IMR-90 (cell line): ENCODE measurements around the gene MTLN.
"Not testable (repeated sequence)": the region's sequence is repeated elsewhere in the genome, so short reads cannot be mapped to it uniquely, and the experiment has no call there.

Source experiments
- BHLHE40 ChIP-seq: fragments of 150-350 bp; IDR thresholded peaks from 2 replicates; pipeline ENCODE4 v1.6.1; 2016; ENCODE audit warnings: mild to moderate bottlenecking, low read depth, low read length
- CEBPB ChIP-seq: IDR thresholded peaks from 2 replicates; pipeline ENCODE4 v1.6.1; 2012; ENCODE audit warnings: low read depth, low read length, improper control_type of control experiment
- MAFK ChIP-seq: IDR thresholded peaks from 2 replicates; pipeline ENCODE4 v1.6.1; 2012; ENCODE audit warnings: low read depth, low read length, improper control_type of control experiment
- MAZ ChIP-seq: IDR thresholded peaks from 2 replicates; pipeline ENCODE4 v1.6.1; 2012; ENCODE audit warnings: low read depth, mild to moderate bottlenecking, low read length, improper control_type of control experiment, moderate library complexity, borderline replicate concordance
- MXI1 ChIP-seq: IDR thresholded peaks from 2 replicates; pipeline ENCODE4 v1.6.1; 2012; ENCODE audit warnings: low read depth, mild to moderate bottlenecking, low read length, moderate library complexity, borderline replicate concordance
- POLR2A ChIP-seq: IDR thresholded peaks from 2 replicates; pipeline ENCODE4 v1.6.1; 2012; ENCODE audit warnings: mild to moderate bottlenecking, low read depth, low read length
- RAD21 ChIP-seq: IDR thresholded peaks from 2 replicates; pipeline ENCODE4 v1.6.1; 2012; ENCODE audit warnings: low read length, improper control_type of control experiment
- RFX5 ChIP-seq: IDR thresholded peaks from 2 replicates; pipeline ENCODE4 v1.8.0; 2012; ENCODE audit warnings: low read depth, mild to moderate bottlenecking, low read length, moderate library complexity
- SMC3 ChIP-seq: fragments of 150-350 bp; IDR thresholded peaks from 2 replicates; pipeline ENCODE4 v1.6.1; 2016; ENCODE audit warnings: low read depth, mild to moderate bottlenecking, antibody characterized with exemption, low read length, moderate library complexity
- TF ChIP-seq, protein P1 (sequence below): conservative IDR thresholded peaks from 2 replicates; pipeline ENCODE4 v1.5.1; 2012; ENCODE audit warnings: mild to moderate bottlenecking, low read depth, low read length, improper control_type of control experiment
- TF ChIP-seq, protein P2 (sequence below): fragments of 150-350 bp; IDR thresholded peaks from 2 replicates; pipeline ENCODE4 v1.6.1; 2016; ENCODE audit warnings: low read depth, mild to moderate bottlenecking, low read length, moderate library complexity, borderline replicate concordance

DNA sequence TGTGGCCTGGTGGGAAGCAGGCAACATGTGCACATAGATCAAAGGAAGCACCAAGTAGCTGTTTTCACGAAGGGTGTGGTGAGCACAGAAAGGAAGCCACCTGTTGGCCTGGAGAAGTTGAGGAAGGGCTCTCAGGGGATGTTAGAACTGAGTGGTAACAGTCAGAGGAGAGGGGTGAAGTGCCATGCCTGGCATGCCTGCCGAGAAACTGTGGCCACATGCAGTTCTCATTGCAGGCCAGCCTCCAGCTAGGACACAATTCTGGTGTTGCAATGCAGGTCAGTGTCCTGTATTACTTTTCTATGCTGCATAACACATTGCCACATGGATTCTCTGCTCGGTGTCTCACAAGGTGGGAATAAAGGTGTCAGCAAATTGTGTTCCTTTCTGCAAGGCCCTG, 30.9 kb upstream of the MTLN start:
- TF ChIP-seq, protein P1, sequence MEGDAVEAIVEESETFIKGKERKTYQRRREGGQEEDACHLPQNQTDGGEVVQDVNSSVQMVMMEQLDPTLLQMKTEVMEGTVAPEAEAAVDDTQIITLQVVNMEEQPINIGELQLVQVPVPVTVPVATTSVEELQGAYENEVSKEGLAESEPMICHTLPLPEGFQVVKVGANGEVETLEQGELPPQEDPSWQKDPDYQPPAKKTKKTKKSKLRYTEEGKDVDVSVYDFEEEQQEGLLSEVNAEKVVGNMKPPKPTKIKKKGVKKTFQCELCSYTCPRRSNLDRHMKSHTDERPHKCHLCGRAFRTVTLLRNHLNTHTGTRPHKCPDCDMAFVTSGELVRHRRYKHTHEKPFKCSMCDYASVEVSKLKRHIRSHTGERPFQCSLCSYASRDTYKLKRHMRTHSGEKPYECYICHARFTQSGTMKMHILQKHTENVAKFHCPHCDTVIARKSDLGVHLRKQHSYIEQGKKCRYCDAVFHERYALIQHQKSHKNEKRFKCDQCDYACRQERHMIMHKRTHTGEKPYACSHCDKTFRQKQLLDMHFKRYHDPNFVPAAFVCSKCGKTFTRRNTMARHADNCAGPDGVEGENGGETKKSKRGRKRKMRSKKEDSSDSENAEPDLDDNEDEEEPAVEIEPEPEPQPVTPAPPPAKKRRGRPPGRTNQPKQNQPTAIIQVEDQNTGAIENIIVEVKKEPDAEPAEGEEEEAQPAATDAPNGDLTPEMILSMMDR = not testable (repeated sequence)
- TF ChIP-seq, protein P2, sequence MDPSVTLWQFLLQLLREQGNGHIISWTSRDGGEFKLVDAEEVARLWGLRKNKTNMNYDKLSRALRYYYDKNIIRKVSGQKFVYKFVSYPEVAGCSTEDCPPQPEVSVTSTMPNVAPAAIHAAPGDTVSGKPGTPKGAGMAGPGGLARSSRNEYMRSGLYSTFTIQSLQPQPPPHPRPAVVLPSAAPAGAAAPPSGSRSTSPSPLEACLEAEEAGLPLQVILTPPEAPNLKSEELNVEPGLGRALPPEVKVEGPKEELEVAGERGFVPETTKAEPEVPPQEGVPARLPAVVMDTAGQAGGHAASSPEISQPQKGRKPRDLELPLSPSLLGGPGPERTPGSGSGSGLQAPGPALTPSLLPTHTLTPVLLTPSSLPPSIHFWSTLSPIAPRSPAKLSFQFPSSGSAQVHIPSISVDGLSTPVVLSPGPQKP = not testable (repeated sequence)
- TF ChIP-seq POLR2A, SMC3, RAD21, CEBPB, MXI1, RFX5, MAZ, MAFK, BHLHE40: not testable (repeated sequence)
